Smooth muscle cell (in vitro differentiated cells): ENCODE measurements around the gene CYBC1. TPM values are rescaled to one million over a fixed set of nuclear protein-coding genes. Genes with fewer than 3 reads are reported as not detected.

Experiments used
- DNase-seq: peaks from one replicate; lab custom pipeline; 2025; ENCODE audit not compliant: unreplicated experiment; lab: John Stamatoyannopoulos, UW
- H2AFZ ChIP-seq: fragments of 200-600 bp; sonication (generic); 2 replicates; pipeline ENCODE4 v1.6.0; 2016; ENCODE audit warnings: antibody characterized with exemption, low read depth, mild to moderate bottlenecking
- H3F3A ChIP-seq: fragments of 200-600 bp; sonication (generic); 2 replicates; pipeline ENCODE4 v1.6.0; 2017; ENCODE audit warnings: antibody characterized with exemption, low read depth
- H3K27ac ChIP-seq: fragments of 200-600 bp; sonication (generic); 2 replicates; pipeline ENCODE4 v1.5.1; 2016; ENCODE audit warnings: low read depth, mild to moderate bottlenecking
- H3K27me3 ChIP-seq: fragments of 200-600 bp; sonication (generic); 2 replicates; pipeline ENCODE4 v1.6.1; 2016; ENCODE audit warnings: low read depth, mild to moderate bottlenecking
- H3K36me3 ChIP-seq: fragments of 200-600 bp; sonication (generic); 2 replicates; pipeline ENCODE4 v1.5.1; 2016; ENCODE audit warnings: low read depth
- H3K4me1 ChIP-seq: fragments of 200-600 bp; sonication (generic); 2 replicates; pipeline ENCODE4 v1.5.1; 2016; ENCODE audit warnings: low read depth
- H3K4me2 ChIP-seq: fragments of 200-600 bp; sonication (generic); 2 replicates; pipeline ENCODE4 v1.6.0; 2016; ENCODE audit warnings: mild to moderate bottlenecking
- H3K4me3 ChIP-seq: fragments of 200-600 bp; sonication (generic); 2 replicates; pipeline ENCODE4 v1.5.1; 2016; ENCODE audit warnings: mild to moderate bottlenecking
- H3K79me2 ChIP-seq: fragments of 200-600 bp; sonication (generic); 2 replicates; pipeline ENCODE4 v1.6.0; 2016; ENCODE audit warnings: low read depth, mild to moderate bottlenecking
- H3K9ac ChIP-seq: fragments of 200-600 bp; sonication (generic); 2 replicates; pipeline ENCODE4 v1.6.0; 2016; ENCODE audit warnings: low read depth
- H3K9me3 ChIP-seq: fragments of 200-600 bp; sonication (generic); replicated peaks from 2 replicates; pipeline ENCODE4 v1.5.1; 2016; ENCODE audit warnings: low read depth
- H4K20me1 ChIP-seq: fragments of 200-600 bp; sonication (generic); 2 replicates; pipeline ENCODE4 v1.6.0; 2016; ENCODE audit warnings: low read depth
- CTCF ChIP-seq: fragments of 200-600 bp; sonication (generic); IDR thresholded peaks from 2 replicates; pipeline ENCODE4 v1.5.1; 2017; ENCODE audit warnings: borderline replicate concordance, mild to moderate bottlenecking, antibody characterized with exemption; ENCODE audit not compliant: insufficient read depth, poor library complexity, severe bottlenecking
- WGBS: methylation state at CpG from one replicate; pipeline ENCODE4 v1.1.7; 2016; ENCODE audit warnings: low lambda C conversion rate; 5-methylcytosine and 5-hydroxymethylcytosine counted together
- polyA plus RNA-seq: library from polyadenylated mRNA; unstranded; fragments of >200 nt; fragmentation: Nextera tagmentation; extraction: Ambion mirVana; gene quantifications from 2 replicates; pipeline ENCODE4 v1.2.1, GENCODE V29; 2016
- total RNA-seq: library from RNA; depleted of rRNA; stranded (reverse); fragments of >200 nt; gene quantifications from 2 replicates; pipeline ENCODE4 v1.2.3, GENCODE V29; 2014

Gene CYBC1
- total and polyA plus RNA-seq, 2 experiments from 2014 or later: 23.3 to 65.8 TPM

GRCh38 chr17:82439829-82440365 lies 10.7 kb downstream of the CYBC1 start:
- H2AFZ ChIP-seq: no peak overlapping the region
- TF ChIP-seq CTCF: no peak
- no peaks in the 10 kb centered on the region for H3F3A ChIP-seq
- H3K4me2 ChIP-seq: no peak overlapping the region
- H3K79me2 ChIP-seq: no peaks in the 10 kb centered on the region
- no peaks in the 10 kb centered on the region for H3K36me3 ChIP-seq
- no peak overlapping the region for H3K4me3 ChIP-seq
- H3K9ac ChIP-seq: no peak overlapping the region
- DNase-seq: no peak
- no peaks in the 10 kb centered on the region for H3K27me3 ChIP-seq
- no peaks in the 10 kb centered on the region for H3K9me3 ChIP-seq
- no peaks in the 10 kb centered on the region for H4K20me1 ChIP-seq
- H3K27ac ChIP-seq: no peak overlapping the region
- H3K4me1 ChIP-seq: no peaks in the 10 kb centered on the region
- 95% methylated on average over 27 of the region's 34 CpGs for WGBS

- no peak for DNase-seq
- 94% methylated on average over 29 of the region's 29 CpGs for WGBS
Observed at GRCh38 chr17:82439194-82439828, 11.2 kb downstream of the CYBC1 start.

GRCh38 chr17:82438401-82439193 lies 12.0 kb downstream of the CYBC1 start:
- no peak for DNase-seq
- TF ChIP-seq CTCF: no peak
- no peaks in the 10 kb centered on the region for H4K20me1 ChIP-seq
- no peak overlapping the region for H3K4me2 ChIP-seq
- H3K9me3 ChIP-seq: no peaks in the 10 kb centered on the region
- no peaks in the 10 kb centered on the region for H3K36me3 ChIP-seq
- H3K4me3 ChIP-seq: no peak overlapping the region
- WGBS: 97% methylated on average over 26 of the region's 26 CpGs
- no peaks in the 10 kb centered on the region for H3K79me2 ChIP-seq
- H3K4me1 ChIP-seq: no peaks in the 10 kb centered on the region
- H2AFZ ChIP-seq: no peak overlapping the region
- H3K27ac ChIP-seq: no peak overlapping the region
- no peaks in the 10 kb centered on the region for H3F3A ChIP-seq
- no peaks in the 10 kb centered on the region for H3K27me3 ChIP-seq
- H3K9ac ChIP-seq: no peak overlapping the region

More at GRCh38 chr17:82439194-82439828, 11.2 kb downstream of the CYBC1 start:
- H2AFZ ChIP-seq: no peak overlapping the region
- H3K9ac ChIP-seq: no peak overlapping the region
- H3K36me3 ChIP-seq: no peaks in the 10 kb centered on the region
- H3F3A ChIP-seq: no peaks in the 10 kb centered on the region
- no peak overlapping the region for H3K4me3 ChIP-seq
- no peaks in the 10 kb centered on the region for H3K27me3 ChIP-seq
- H3K9me3 ChIP-seq: no peaks in the 10 kb centered on the region
- H3K4me2 ChIP-seq: no peak overlapping the region
- H3K27ac ChIP-seq: no peak overlapping the region
- H3K4me1 ChIP-seq: no peaks in the 10 kb centered on the region
- no peaks in the 10 kb centered on the region for H4K20me1 ChIP-seq
- TF ChIP-seq CTCF: no peak
- no peaks in the 10 kb centered on the region for H3K79me2 ChIP-seq

- no peaks in the 10 kb centered on the region for H3K9me3 ChIP-seq
- H3K9ac ChIP-seq: no peak overlapping the region
- H3K4me2 ChIP-seq: no peak overlapping the region
- H3K4me1 ChIP-seq: no peaks in the 10 kb centered on the region
- H2AFZ ChIP-seq: no peak overlapping the region
- TF ChIP-seq CTCF: no peak
- no peak overlapping the region for H3K4me3 ChIP-seq
- H3K27ac ChIP-seq: no peak overlapping the region
- no peaks in the 10 kb centered on the region for H3K36me3 ChIP-seq
- H3K27me3 ChIP-seq: no peaks in the 10 kb centered on the region
- no peaks in the 10 kb centered on the region for H3K79me2 ChIP-seq
- no peaks in the 10 kb centered on the region for H3F3A ChIP-seq
- 96% methylated on average over 18 of the region's 18 CpGs for WGBS
- no peaks in the 10 kb centered on the region for H4K20me1 ChIP-seq
- DNase-seq: no peak
Observed at GRCh38 chr17:82437325-82437668, 13.3 kb downstream of the CYBC1 start.
